H9 (cell line): ENCODE measurements around the gene CDC42EP1. TPM values are rescaled to one million over a fixed set of nuclear protein-coding genes. Genes with fewer than 3 reads are reported as not detected.

Experiments
- DNase-seq: peaks from one replicate; pipeline ENCODE4 v3.0.0-alpha.2; 2017
- H2AFZ ChIP-seq: one replicate; pipeline ENCODE4 v1.6.1; 2013; ENCODE audit warnings: mild to moderate bottlenecking, low read length, control low read depth, moderate library complexity
- H2AK5ac ChIP-seq: 2 replicates; pipeline ENCODE4 v1.6.1; 2013; ENCODE audit warnings: low read length, control low read depth, mixed read lengths; ENCODE audit not compliant: insufficient read length
- H2BK120ac ChIP-seq: one replicate; pipeline ENCODE4 v1.6.1; 2013; ENCODE audit warnings: low read depth, mild to moderate bottlenecking, low read length, control low read depth, inconsistent platforms; ENCODE audit not compliant: poor library complexity, severe bottlenecking
- H2BK12ac ChIP-seq: 2 replicates; pipeline ENCODE4 v1.6.1; 2013; ENCODE audit warnings: low read length, control low read depth, mixed read lengths, low read depth; ENCODE audit not compliant: insufficient read length
- H2BK15ac ChIP-seq: 2 replicates; pipeline ENCODE4 v1.6.1; 2013; ENCODE audit warnings: low read depth, low read length, control low read depth
- H2BK20ac ChIP-seq: one replicate; pipeline ENCODE4 v1.6.1; 2013; ENCODE audit warnings: low read depth, mild to moderate bottlenecking, low read length, control low read depth, inconsistent platforms; ENCODE audit not compliant: poor library complexity, severe bottlenecking
- H2BK5ac ChIP-seq: 2 replicates; pipeline ENCODE4 v1.6.1; 2013; ENCODE audit warnings: low read length, control low read depth, mixed read lengths; ENCODE audit not compliant: insufficient read length
- H3K14ac ChIP-seq: 2 replicates; pipeline ENCODE4 v1.6.1; 2013; ENCODE audit warnings: low read length, control low read depth; ENCODE audit not compliant: insufficient read depth
- H3K18ac ChIP-seq: 2 replicates; pipeline ENCODE4 v1.6.1; 2013; ENCODE audit warnings: low read depth, mild to moderate bottlenecking, mixed read lengths, low read length, control low read depth; ENCODE audit not compliant: insufficient read length
- H3K23ac ChIP-seq: 2 replicates; pipeline ENCODE4 v1.6.1; 2013; ENCODE audit warnings: low read length, control low read depth, mixed read lengths, low read depth; ENCODE audit not compliant: insufficient read length
- H3K23me2 ChIP-seq: 2 replicates; pipeline ENCODE4 v1.6.1; 2013; ENCODE audit warnings: low read depth, mild to moderate bottlenecking, mixed read lengths, low read length, control low read depth; ENCODE audit not compliant: insufficient read length, poor library complexity, severe bottlenecking
- H3K27ac ChIP-seq: 2 replicates; pipeline ENCODE4 v1.5.1; 2013; ENCODE audit warnings: low read length, control low read depth, mixed read lengths, low read depth; ENCODE audit not compliant: insufficient read length
- H3K27me3 ChIP-seq: 2 replicates; pipeline ENCODE4 v1.6.1; 2013; ENCODE audit warnings: low read length, control low read depth, inconsistent platforms; ENCODE audit not compliant: insufficient read depth
- H3K4ac ChIP-seq: 2 replicates; pipeline ENCODE4 v1.6.1; 2013; ENCODE audit warnings: low read depth, mild to moderate bottlenecking, control low read depth, inconsistent platforms, low read length, moderate library complexity
- H3K4me1 ChIP-seq: 2 replicates; pipeline ENCODE4 v1.6.1; 2013; ENCODE audit warnings: low read length, control low read depth, inconsistent platforms; ENCODE audit not compliant: insufficient read depth
- H3K4me2 ChIP-seq: 2 replicates; pipeline ENCODE4 v1.6.1; 2013; ENCODE audit warnings: low read length, control low read depth, mixed read lengths; ENCODE audit not compliant: insufficient read length, insufficient read depth
- H3K56ac ChIP-seq: 2 replicates; pipeline ENCODE4 v1.6.1; 2013; ENCODE audit warnings: low read depth, mild to moderate bottlenecking, mixed read lengths, low read length, control low read depth; ENCODE audit not compliant: insufficient read length
- H3K79me1 ChIP-seq: 2 replicates; pipeline ENCODE4 v1.6.1; 2013; ENCODE audit warnings: low read depth, mild to moderate bottlenecking, moderate library complexity, low read length, control low read depth, inconsistent platforms; ENCODE audit not compliant: insufficient read depth, poor library complexity, severe bottlenecking
- H3K79me2 ChIP-seq: 2 replicates; pipeline ENCODE4 v1.6.1; 2013; ENCODE audit warnings: low read length, control low read depth, inconsistent platforms; ENCODE audit not compliant: insufficient read depth
- H3K9ac ChIP-seq: 2 replicates; pipeline ENCODE4 v1.6.1; 2013; ENCODE audit warnings: low read length, control low read depth, mixed read lengths; ENCODE audit not compliant: insufficient read length; ENCODE audit errors: extremely low read depth
- H3K9me3 ChIP-seq: one replicate; pipeline ENCODE4 v1.6.1; 2013; ENCODE audit warnings: low read depth, low read length, inconsistent platforms; ENCODE audit not compliant: control insufficient read depth
- H3T11ph ChIP-seq: one replicate; pipeline ENCODE4 v1.6.1; 2013; ENCODE audit warnings: mild to moderate bottlenecking, low read length, control low read depth, inconsistent platforms
- H4K20me1 ChIP-seq: one replicate; pipeline ENCODE4 v1.6.1; 2013; ENCODE audit not compliant: control insufficient read depth, insufficient read length, insufficient read depth
- H4K5ac ChIP-seq: 2 replicates; pipeline ENCODE4 v1.6.1; 2013; ENCODE audit warnings: low read depth, mild to moderate bottlenecking, mixed read lengths, low read length, control low read depth; ENCODE audit not compliant: insufficient read length
- H4K8ac ChIP-seq: replicated peaks from 2 replicates; pipeline ENCODE4 v1.6.1; 2013; ENCODE audit warnings: low read length, control low read depth, mixed read lengths, low read depth; ENCODE audit not compliant: insufficient read length
- H4K91ac ChIP-seq: 2 replicates; pipeline ENCODE4 v1.6.1; 2013; ENCODE audit warnings: low read depth, mild to moderate bottlenecking, moderate library complexity, mixed read lengths, low read length, control low read depth; ENCODE audit not compliant: insufficient read length
- H3K27ac Mint-ChIP-seq, 3 experiments: 2 replicates in 2 of 3; 3 replicates in 1 of 3; pipeline ENCODE4 v1.8.0; 2020 to 2021; ENCODE audit warnings: mixed read lengths in 3 of 3, mild to moderate bottlenecking in 1 of 3, moderate library complexity in 1 of 3
- H3K27me3 Mint-ChIP-seq: 2 replicates; pipeline ENCODE4 v1.8.0; 2021; ENCODE audit warnings: low read depth, mild to moderate bottlenecking, moderate library complexity, mixed read lengths
- H3K36me3 Mint-ChIP-seq, 3 experiments: 2 replicates in 2 of 3; 3 replicates in 1 of 3; pipeline ENCODE4 v1.8.0; 2020 to 2021; ENCODE audit warnings: low read depth in 3 of 3, mixed read lengths in 3 of 3; ENCODE audit not compliant: insufficient read depth in 1 of 3
- H3K4me1 Mint-ChIP-seq, 2 experiments: 2 replicates each; pipeline ENCODE4 v1.8.0; 2020; ENCODE audit warnings: mixed read lengths in 2 of 2
- H3K4me3 Mint-ChIP-seq, 2 experiments: 2 replicates in 1 of 2; 3 replicates in 1 of 2; pipeline ENCODE4 v1.8.0; 2020 to 2021; ENCODE audit warnings: mild to moderate bottlenecking in 2 of 2, mixed read lengths in 2 of 2, moderate library complexity in 1 of 2
- H3K9me3 Mint-ChIP-seq, 2 experiments: 2 replicates in 1 of 2; 3 replicates in 1 of 2; pipeline ENCODE4 v1.8.0; 2020; ENCODE audit warnings: mild to moderate bottlenecking in 2 of 2, mixed read lengths in 2 of 2, moderate library complexity in 1 of 2
- CTCF ChIP-seq: fragments of 200-600 bp; sonication (generic); conservative IDR thresholded peaks from 3 replicates; pipeline ENCODE4 v1.8.0; 2021; ENCODE audit warnings: antibody characterized with exemption, mild to moderate bottlenecking
- WGBS: extraction: QIAGEN DNeasy Blood & Tissue Kit; methylation state at CpG from one replicate; pipeline ENCODE4 v1.1.7; 2013; ENCODE audit warnings: missing lambda C conversion rate, low lambda C conversion rate, mixed read lengths; ENCODE audit not compliant: insufficient read length; ENCODE audit errors: extremely low coverage; 5-methylcytosine and 5-hydroxymethylcytosine counted together
- total RNA-seq: library from RNA; stranded (reverse); gene quantifications from 2 replicates; pipeline ENCODE4 v1.2.1, GENCODE V29; 2021

Gene CDC42EP1
- total RNA-seq, 1 experiment from 2014 or later, result 23.0 TPM

- Mint-ChIP-seq H3K4me1 (peaks cover 22 to 27% of the 10 kb centered on the region in 2 experiments), H3K27ac (peak overlapping the region in 1 of 3 experiments; percentile 65; a peak in 1 of 7 replicates), H3K27me3 (peaks cover 3% of the 10 kb centered on the region), H3K4me3 (no peak overlapping the region), H3K9me3 (no peaks in the 10 kb centered on the region; a peak in 1 of 5 replicates), H3K36me3 (peaks cover 0 to 12% (median 0%) of the 10 kb centered on the region in 3 experiments; a peak in 4 of 7 replicates)
- Histone ChIP-seq H3K4ac (no peak overlapping the region), H2AK5ac (no peak overlapping the region), H2BK5ac (no peak overlapping the region), H2AFZ (no peak overlapping the region), H4K20me1 (no peaks in the 10 kb centered on the region), H3K56ac (no peak overlapping the region), H2BK20ac (no peak overlapping the region), H4K8ac (no peak overlapping the region), H3K27me3 (no peaks in the 10 kb centered on the region), H3K9ac (no peak overlapping the region), H4K5ac (no peak overlapping the region), H3K23me2 (no peaks in the 10 kb centered on the region), H3K4me1 (peaks cover 8% of the 10 kb centered on the region; the same call in 1 of the 2 replicates), H2BK120ac (no peak overlapping the region), H4K91ac (no peak overlapping the region), H3K23ac (no peak overlapping the region), H3T11ph (no peak overlapping the region), H3K9me3 (no peaks in the 10 kb centered on the region), H3K79me2 (no peaks in the 10 kb centered on the region), H2BK12ac (no peak overlapping the region), H3K18ac (no peak overlapping the region), H3K14ac (no peak overlapping the region), H3K79me1 (no peaks in the 10 kb centered on the region), H3K27ac (no peak overlapping the region), H3K4me2 (no peak overlapping the region), H2BK15ac (no peak overlapping the region)
- WGBS, result no CpG with 5 or more reads among the region's 9 CpGs
- no peak for TF ChIP-seq CTCF
- peak; percentile 30 for DNase-seq
Observed at GRCh38 chr22:37569921-37570660, 9.8 kb downstream of the CDC42EP1 start.
